Activated CD4-positive, alpha-beta T cell treated with anti-CD3 and anti-CD28 coated beads, Interleukin-2, Interleukin-4, amounts not matched to agents 100 ng/mL and 50 ng/mL, durations not matched to agents 16 hours and 8 hours (primary cell): ENCODE measurements around the gene NR3C2.

ENCODE experiments used
- DNase-seq: peaks from one replicate; pipeline ENCODE4 v3.0.0-alpha.2; 2020; ENCODE audit warnings: low spot score

NR3C2 gene

DNA sequence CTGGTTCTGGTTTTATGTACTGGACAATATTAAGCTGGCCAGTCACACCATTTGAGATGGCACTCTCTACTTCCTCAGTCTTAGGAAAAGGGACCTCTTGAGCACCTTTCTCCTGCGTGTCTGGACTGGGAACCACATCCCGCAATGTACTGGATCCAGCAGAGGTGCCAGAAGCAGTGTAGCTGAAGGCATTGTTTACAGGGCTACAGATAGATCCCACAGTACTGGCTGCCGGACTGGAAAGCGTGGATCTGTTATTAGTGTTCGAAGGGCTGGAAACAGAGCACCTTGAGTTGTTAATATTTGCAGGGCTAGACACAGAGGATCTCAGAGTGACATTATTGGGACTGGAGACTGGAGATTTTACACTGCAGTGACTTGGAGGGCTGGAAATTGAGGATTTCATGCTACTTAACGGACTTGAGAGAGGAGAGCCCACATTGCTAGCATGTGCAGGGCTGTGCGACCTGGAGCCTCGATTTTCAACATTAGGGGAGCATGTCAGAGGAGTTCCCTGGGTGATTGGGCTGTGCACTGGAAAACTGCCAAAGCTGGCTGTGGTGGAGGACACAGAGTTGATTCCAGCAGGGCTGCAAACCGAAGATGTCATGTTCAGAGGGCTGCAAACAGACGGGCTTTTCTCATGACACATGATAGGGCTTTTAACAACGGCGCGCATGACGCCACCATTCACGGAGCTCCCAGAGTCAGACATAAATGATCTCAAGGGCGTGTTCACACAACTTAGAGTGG lies 6.4 kb downstream of the NR3C2 start:
- no peak for DNase-seq

DNA sequence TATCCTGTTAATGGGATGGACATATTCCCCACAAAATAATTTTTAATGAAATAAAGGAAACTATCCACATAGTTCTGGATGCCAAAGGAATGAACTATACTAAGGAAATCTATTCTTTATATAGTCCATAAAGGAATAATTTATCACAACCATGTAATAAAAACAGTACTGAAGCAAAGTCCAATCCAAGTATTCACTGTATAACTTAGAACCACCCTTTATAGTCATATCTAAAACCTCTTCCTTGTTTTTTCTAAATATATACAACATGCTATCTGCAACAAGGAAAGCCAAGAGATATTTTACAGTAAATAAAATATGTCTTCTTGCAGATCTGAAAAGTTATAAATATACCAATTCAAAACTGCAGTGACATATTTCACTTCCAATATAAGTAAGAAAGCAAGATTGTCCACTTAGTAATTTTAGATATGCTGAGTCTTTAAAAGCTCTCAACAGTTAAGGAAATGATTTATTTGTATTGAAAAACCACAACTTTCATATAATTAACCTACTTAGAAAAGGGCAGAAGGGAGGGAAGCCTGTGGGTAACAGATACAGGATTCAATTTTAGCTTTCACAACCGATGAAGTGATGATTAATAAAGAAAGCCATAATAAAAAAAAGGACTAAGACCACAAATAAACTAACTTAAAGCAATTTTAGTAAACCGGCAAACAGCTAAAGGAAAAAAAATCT lies 8.0 kb downstream of the NR3C2 start:
- DNase-seq: peak; percentile 24

DNA sequence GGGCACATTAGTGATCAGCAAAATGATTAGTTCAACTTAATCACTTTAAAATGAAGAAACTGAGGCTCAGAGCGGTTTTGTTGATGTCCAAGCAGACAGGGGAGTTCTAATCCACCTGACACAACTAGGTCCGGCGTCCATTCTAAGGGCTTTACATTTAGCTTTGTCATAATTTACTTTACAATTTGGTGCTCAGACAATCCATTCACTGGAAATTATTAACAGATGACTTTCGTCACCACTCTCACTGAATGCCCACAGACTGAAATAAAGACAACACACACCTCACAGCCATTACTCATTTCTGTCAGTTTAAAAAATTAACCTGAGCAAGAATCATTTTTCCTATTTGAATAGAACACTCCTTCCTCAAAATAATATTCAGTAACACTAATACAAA lies 10.8 kb downstream of the NR3C2 start:
- DNase-seq: no peak

DNA sequence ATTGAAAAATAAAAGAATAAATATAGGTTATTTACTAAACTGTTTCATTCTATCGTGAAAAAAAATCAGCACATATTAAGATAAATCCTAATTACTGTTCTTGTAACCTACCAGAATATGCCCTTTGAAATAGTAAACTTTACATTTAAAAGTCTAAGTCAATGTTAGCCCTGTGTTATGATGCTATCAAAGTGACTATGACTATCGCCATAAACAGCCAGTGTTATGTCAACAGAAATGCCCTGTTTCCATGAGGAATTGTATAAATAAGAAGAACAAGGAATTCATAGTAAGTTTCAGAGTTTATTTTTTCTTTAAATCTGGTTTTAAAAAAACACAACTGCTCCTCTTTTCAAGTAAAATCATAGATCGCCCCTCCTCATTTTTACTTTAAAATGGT lies 11.4 kb downstream of the NR3C2 start:
- DNase-seq: no peak

DNA sequence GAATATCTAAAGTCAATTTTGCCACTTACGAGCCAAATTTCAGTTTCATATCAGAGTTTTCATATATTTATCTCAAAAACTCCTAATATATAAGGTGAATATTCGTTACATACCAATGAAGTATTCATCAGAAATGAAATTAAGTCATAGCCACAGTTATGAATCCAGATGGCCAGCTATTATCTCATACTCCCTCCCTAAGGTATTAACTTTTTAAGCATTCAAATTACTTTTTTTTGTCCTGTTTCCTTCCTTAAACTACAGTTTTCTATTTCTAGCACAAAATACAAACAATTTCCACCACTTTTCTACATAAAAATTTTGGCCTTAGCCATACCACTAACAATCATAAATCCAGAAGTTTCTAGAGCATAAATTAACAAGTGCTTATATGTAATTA lies 13.0 kb downstream of the NR3C2 start:
- no peak for DNase-seq

DNA sequence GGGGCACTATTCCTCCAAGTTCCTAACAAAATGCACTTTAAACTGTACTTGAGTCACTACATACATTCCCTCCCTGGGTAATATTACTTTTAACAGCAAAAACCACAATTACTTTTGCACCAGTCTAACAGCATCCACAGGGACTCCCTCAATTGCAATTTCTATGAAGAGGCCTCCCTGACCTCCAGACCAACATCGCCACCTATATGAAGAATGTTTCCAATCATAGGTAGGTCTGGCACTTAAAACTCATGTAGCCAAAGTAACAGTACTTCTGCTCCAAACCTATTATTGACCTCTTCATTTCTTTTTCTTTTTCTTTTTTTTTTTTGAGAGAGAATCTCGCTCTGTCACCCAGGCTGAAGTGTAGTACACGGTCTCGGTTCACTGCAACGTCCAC lies 15.6 kb downstream of the NR3C2 start:
- DNase-seq: no peak

DNA sequence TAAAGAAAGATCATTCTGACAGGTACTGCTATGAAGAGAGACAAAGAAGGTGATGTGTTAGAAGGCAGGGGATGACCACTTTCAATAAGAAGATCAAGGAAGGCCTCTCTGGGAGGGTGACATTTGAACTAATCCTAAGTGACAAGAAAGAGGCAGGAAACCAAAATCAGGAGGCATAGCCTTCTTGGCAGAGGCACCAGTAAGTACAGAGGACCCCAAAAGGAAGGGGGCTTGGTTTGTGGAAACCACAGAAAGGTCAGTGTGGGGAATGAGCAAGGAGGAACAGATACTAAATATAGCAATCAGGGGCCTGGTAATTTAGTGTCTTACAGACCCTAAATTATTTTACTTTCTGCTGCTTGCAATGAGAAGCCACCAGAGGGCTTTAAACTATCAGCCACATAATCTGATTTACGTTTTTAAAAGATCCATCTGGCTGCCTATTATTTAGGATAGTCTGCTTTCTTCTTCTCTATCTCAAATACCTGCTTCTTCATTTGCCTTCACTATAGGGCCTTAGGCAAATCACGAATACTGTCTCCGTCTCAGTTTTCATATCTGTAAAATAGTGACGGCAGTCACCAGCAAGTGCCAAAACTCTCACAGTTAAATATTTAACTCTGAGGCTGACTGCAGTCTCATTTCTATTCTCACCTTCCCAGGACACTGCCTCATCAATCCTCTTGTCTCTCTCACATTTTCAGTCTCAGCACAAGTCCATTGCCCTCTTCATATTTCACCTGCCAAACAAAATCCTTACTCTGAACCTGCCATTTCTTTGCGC lies 16.7 kb downstream of the NR3C2 start:
- DNase-seq: no peak

DNA sequence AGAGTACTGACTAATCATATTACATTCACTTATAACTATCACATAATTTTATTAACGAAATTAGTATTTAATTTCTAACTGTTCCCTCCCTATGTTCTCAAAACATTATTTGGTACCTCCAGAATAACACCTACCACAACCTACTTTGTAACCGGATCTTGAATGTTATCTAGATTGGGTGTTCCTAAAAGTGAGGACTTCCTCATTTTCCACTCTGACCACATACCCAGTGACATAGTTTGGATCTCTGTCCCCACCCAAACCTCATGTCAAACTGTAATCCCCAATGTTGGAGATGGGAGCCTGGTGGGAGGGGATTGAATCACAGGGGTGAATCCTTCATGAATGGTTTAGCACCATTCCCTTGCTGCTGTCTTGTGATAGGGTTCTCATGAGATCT lies 21.8 kb downstream of the NR3C2 start:
- DNase-seq: no peak

DNA sequence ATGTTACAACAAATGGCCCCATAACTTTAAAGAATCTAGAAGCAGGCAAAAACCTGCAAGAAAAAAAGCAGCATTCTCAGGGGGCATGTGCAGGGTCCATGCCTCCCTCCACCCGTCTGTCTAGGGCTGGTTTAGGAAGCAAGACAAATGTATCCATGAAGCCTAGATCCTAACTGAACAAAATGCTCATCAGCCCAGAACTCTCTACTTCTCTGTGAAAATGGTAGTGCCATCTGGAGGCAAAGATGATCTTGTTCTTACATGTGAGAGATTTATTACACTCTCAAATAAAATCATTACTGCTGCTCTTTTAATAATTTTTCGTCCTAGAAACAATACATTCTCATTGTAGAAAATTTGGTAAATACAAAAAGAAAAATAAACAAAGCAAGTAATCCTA lies 26.7 kb downstream of the NR3C2 start:
- no peak for DNase-seq

DNA sequence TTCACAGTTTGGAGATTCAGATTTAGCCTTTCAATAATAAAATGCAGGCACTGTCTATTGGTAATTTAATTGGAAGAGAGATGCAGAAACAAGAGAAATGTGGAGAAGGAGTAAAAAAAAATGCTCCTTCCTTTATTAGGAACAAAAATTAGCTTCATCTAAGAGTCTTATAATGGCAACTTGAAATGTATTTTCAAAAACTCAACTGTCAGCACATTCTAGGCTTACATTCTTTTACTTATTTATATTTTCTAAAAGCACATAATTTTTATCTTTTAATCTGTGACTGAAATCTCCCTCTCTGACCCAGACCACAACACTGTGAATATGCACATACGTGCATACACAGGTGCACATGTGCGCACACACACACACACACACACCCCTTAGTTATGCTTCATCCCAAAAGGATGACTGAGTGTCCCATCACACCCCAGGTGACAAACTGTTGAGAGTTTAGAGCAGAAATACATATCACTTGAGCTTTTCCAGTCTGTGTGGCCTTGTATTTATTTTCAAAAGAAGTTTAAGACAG lies 29.7 kb downstream of the NR3C2 start:
- DNase-seq: no peak

DNA sequence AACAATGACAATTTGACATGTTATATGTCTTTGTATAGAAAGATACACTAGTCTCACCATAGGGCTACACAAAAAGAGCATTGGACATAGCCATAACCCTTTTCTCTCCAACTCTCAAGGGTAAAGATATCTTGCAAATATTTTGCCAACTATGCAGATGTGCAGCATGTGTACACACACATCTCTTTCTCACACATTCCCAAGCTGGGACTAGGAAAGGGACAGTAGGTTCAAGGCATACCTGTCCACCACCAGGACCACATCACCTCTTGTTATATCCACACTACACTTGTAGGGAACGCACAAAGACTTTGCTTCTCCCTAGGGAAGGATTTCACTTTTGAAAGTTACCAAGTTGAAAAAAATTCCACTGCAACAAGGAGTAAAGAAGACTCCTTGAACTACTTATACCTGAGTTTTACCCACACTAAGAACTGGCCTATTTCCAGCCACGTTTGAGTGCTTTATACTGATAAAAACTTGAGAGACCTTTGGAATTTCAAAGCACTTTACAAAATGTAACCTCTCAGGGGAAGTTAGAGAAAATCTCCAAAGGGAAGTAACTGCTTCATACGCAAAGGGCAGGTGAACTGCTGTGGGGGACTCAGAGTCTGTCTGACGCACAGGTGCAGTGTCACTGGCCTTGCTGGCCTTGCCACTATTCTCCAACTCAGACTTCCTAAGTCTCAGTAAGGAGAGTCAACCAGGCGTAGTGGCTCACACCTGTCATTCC lies 36.9 kb downstream of the NR3C2 start:
- DNase-seq: no peak

DNA sequence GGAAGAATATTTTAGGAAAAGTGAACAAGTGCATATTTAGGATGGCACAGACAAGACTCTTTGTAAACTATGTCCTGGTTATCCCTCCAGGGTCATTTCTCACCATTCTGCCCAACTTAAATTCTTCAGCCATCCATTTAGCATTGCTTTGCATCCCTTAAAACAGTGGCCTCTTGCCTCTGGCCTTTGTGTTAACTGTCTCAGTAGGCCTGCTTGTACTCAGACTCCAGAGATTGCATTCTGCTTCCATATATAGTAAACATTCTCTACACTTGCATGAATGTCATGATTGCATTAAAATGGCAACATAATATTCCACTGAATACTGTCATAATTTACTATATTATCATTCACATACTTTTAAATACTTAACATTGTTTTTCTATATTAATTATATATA lies 43.2 kb downstream of the NR3C2 start:
- no peak for DNase-seq

DNA sequence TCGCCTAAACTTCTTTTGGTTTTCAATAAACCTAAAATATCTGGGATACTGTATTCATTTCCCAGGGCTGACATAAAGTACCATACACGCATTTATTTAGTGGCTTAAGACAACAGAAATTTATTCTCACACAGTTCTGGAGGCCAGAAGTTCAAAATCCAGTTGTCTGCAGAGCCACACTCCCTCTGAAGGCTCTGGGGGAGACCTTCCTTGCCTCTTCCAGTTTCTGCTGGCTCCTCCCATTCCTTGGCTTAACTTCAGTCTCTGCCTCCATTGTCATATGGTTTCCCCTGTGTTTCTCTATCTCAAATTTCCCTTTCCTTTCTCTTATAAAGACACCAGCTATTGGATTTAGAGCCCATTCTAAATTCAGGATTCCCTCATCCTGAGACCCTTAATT lies 44.4 kb downstream of the NR3C2 start:
- DNase-seq: no peak

DNA sequence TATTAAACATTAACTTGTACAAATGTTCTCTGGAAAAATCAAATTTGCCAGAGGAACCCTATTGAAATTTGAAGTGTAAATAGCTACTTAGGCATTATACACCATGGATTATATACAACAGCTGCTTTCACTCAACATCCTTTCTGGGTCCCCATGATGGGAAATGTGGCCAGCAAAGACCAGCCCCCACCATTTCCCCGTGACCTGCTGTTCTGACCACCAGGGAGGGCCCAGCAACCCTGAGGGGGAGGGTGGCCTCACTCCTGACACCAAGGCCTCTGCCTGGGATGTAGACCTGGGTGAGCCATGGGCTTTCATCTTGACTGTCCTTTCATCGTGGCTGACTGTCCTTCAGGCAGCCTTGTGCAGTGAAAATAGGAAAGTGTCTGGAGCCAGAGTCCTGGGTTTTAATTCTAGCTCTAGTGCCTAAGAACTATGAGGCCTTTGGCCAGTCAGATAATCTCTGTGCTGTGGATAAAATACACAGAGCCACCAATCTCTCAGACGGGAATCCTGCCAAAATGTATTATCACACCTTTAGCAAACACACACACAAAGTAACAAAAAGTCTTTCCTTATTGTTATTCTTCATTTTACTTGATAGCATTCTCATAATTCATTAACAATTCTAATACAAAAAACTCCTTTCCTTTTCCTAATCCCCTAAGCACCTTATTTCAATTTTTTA lies 45.1 kb downstream of the NR3C2 start:
- DNase-seq: no peak

DNA sequence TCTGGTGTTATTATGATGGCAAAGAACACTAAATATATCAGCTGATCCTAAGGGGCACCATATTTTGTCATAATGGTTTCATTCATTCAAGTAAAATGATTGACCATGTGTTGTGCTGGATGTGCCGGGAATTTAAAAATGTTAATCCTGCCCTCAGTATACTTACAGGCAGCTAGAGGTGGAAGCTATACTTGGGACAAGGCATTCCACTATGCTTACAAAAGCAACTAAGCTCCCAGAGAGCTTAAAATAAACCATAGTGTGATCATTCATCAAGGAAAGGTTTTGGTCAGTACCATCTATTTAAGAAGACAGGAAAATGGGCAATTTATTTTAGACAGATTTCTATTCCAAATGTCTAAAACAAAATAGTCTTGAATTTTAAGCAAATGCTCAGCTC lies 46.4 kb downstream of the NR3C2 start:
- no peak for DNase-seq

DNA sequence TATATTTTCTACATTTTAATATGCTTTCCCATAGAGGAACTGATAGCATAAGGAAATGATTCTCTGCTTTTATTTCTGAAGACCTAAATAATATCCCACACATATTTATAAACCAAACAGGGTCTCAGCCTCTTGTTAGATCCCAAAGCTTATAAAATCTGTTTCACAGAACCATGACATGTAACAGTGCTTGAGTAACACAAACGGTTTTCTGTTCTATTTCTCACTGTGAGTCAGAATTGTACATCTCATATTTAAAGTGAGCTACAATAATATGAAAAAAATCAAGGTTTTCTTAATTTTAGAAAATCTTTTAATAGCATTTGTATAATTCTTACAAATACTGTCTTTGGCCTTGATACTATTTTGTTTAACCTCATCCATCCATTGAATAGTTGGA lies 51.2 kb downstream of the NR3C2 start:
- DNase-seq: no peak

DNA sequence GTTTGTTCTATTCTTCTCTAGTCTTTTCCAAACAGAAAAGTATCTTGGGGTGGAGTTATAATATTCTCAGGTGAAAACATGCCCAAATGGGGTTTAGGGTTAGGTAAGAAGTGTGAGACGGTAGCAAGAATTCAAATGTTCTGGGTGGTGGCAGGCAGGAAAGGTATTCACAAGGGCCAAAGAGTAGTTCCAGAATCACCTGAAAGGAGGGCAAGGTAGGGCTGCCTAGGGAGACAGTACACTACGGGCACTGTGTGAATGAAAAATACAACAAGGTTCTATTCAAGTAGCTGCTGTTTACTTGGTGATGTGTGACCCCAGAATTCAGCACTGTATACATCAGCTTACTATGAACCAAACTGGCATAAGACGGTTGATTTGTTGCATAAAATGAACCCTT lies 51.9 kb downstream of the NR3C2 start:
- DNase-seq: no peak

DNA sequence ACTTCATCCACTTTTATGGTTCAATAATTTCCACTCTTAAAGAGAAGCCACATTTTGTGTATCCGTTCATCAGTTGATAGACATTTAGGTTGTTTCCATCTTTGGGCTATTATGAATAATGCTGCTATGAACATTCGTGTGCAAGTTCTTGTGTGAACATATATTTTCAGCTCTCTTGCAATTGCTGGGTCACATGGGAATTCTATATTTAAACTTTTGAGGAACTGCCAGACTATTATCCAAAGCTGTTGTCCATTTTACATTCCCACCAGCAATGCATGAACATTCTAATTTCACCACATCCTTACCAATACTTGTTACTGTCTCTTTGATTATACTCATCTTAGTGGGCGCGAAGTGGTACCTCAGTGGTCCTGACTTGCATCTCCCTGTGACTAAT lies 61.9 kb downstream of the NR3C2 start:
- DNase-seq: no peak

DNA sequence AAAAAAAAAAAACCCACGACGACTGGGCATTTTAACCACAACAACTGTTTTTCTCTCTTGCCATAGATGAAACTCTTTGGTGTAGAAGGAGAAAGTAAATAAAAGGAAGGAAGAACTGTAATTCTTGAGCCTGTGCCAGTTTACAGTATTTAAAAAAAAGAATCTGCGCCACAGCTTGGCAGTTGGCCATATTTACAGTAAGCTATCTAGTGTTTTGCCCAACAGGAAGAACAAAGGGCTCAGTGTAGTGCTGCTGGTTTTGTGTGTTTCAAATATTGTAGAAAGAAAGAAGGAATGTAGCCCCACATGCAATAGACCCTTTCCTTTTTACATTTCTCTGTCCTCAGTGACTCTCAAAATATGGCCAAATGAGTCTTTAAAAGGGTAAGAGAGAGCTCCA lies 66.1 kb downstream of the NR3C2 start:
- DNase-seq: no peak

DNA sequence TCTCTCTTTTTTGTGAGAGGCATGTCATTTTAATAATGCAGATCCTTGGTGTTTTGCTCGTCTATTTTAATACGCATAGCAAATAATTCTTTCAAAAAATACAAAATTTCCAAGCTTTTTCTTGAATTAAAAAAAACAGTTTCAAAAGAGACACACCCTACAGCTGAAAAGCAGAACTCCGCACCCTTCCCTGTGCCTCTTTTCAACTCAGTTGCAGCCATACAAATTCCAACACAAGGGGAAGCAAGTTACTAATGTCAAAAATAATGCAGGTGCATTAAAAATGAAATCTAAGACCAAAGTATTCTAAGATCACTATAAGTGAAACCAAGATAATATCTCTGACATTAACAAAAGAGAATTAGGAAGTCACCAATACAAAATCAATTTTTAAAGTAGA lies 66.6 kb downstream of the NR3C2 start:
- no peak for DNase-seq

DNA sequence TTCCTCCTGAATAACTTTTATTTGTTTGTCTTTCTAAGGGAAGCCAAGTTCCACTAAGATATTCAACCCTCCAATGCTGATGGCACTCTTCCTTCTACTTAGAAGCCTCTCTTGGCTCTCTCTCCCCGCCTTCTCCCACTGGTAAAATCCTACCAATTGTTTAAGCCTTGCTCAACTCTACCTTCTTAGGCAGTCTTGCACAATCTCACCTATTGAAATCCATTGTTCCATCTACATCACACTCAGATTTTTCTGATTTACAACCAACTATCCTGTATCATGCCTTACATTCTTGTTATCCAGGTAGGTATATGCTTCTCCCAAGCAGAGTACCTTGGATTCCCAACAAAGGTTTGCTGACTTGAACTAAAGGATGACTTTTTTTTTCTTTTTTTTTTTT lies 69.1 kb downstream of the NR3C2 start:
- no peak for DNase-seq

DNA sequence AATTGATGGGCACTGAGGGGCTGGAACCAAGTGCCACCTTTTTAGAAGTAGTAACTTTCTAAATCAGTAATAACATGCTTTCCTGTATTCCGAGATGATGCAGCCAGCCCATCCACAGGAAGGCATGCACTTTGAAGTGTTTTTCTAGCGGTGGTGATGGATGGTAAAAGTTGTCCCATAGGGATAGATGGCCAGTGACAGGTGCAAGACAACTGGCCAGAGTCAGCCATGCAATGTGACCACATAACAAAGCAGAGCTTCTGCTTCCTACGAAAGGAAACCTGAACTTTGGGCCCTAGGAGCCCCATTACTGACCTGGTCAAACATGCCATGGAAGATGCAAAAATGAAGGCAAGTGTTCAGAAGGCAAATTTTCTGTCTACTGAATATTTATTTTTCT lies 72.3 kb downstream of the NR3C2 start:
- no peak for DNase-seq
